CD14-positive monocyte (primary cell): ENCODE results near the gene WDSUB1. TPM values are rescaled to one million over a fixed set of nuclear protein-coding genes. Genes with fewer than 3 reads are reported as not detected.

Experiments
- DNase-seq, 3 donors: peaks; one replicate each; pipeline ENCODE4 v3.0.0-alpha.2; 2011 to 2022
- H2AFZ ChIP-seq: 2 replicates; pipeline ENCODE4 v1.6.0; 2012; ENCODE audit warnings: mild to moderate bottlenecking, low read depth, low read length, inconsistent platforms; ENCODE audit not compliant: insufficient read depth, poor library complexity, severe bottlenecking
- H3K27ac ChIP-seq, 2 donors: 1 replicate in 1 of 2; 2 replicates in 1 of 2; pipeline ENCODE4 v1.5.1; 2012 to 2013; ENCODE audit warnings: low read length in 2 of 2, control low read depth in 1 of 2, inconsistent platforms in 1 of 2, low read depth in 1 of 2, mild to moderate bottlenecking in 1 of 2
- H3K27me3 ChIP-seq, 2 donors: one replicate each; pipeline versions ENCODE4 v1.6.0 to v1.6.1; 2011 to 2013; ENCODE audit warnings: low read length in 2 of 2; ENCODE audit not compliant: control insufficient read depth in 2 of 2, insufficient read depth in 2 of 2
- H3K36me3 ChIP-seq, 2 donors: replicated peaks in 1 of 2; 1 replicate in 1 of 2; 2 replicates in 1 of 2; pipeline versions ENCODE4 v1.5.1 to v1.6.1; 2012 to 2013; ENCODE audit warnings: low read length in 2 of 2, control low read depth in 1 of 2, inconsistent platforms in 1 of 2, mild to moderate bottlenecking in 1 of 2; ENCODE audit not compliant: insufficient read depth in 2 of 2, control insufficient read depth in 1 of 2
- H3K4me1 ChIP-seq, 2 donors: 1 replicate in 1 of 2; 2 replicates in 1 of 2; pipeline versions ENCODE4 v1.5.1 to v1.6.1; 2012 to 2013; ENCODE audit warnings: low read length in 2 of 2, control low read depth in 1 of 2, inconsistent platforms in 1 of 2, mild to moderate bottlenecking in 1 of 2, moderate library complexity in 1 of 2; ENCODE audit not compliant: insufficient read depth in 2 of 2, control insufficient read depth in 1 of 2
- H3K4me2 ChIP-seq: replicated peaks from 2 replicates; pipeline ENCODE3; 2012; ENCODE audit warnings: low read length, moderate library complexity, mild to moderate bottlenecking; ENCODE audit not compliant: poor library complexity, severe bottlenecking; ENCODE audit errors: extremely low read depth
- H3K4me3 ChIP-seq, 3 experiments: fragments of 200-600 bp in 1 of 3; sonication (generic) in 1 of 3; replicated peaks in 1 of 3; 1 replicate in 2 of 3; 2 replicates in 1 of 3; pipeline ENCODE4 v1.5.1; 2011 to 2013; ENCODE audit warnings: low read length in 3 of 3, mild to moderate bottlenecking in 3 of 3, control low read depth in 2 of 3, low read depth in 2 of 3, inconsistent platforms in 1 of 3, moderate library complexity in 1 of 3
- H3K79me2 ChIP-seq: 2 replicates; pipeline ENCODE4 v1.6.0; 2012; ENCODE audit warnings: mild to moderate bottlenecking, control low read depth, inconsistent platforms, low read length, moderate library complexity; ENCODE audit not compliant: insufficient read depth
- H3K9ac ChIP-seq: 2 replicates; pipeline ENCODE4 v1.6.0; 2017; ENCODE audit warnings: low read length, mild to moderate bottlenecking; ENCODE audit not compliant: insufficient read depth, poor library complexity, severe bottlenecking
- H3K9me3 ChIP-seq, 2 donors: replicated peaks in 1 of 2; 1 replicate in 1 of 2; 2 replicates in 1 of 2; pipeline versions ENCODE4 v1.5.1 to v1.6.1; 2012 to 2013; ENCODE audit warnings: low read length in 2 of 2, control low read depth in 1 of 2; ENCODE audit not compliant: control insufficient read depth in 1 of 2, insufficient read depth in 1 of 2
- H4K20me1 ChIP-seq: 2 replicates; pipeline ENCODE4 v1.6.0; 2012; ENCODE audit warnings: mild to moderate bottlenecking, low read length, control low read depth, moderate library complexity; ENCODE audit not compliant: insufficient read depth
- H3K27ac Mint-ChIP-seq, 7 donors: one replicate each; pipeline ENCODE4 v1.8.0; 2020; ENCODE audit warnings: mild to moderate bottlenecking in 7 of 7, mixed read lengths in 7 of 7, moderate library complexity in 6 of 7, inconsistent platforms in 2 of 7
- H3K27me3 Mint-ChIP-seq, 3 donors: one replicate each; pipeline ENCODE4 v1.8.0; 2021 to 2022; ENCODE audit warnings: low read depth in 3 of 3, mild to moderate bottlenecking in 3 of 3, mixed read lengths in 3 of 3, moderate library complexity in 3 of 3, inconsistent platforms in 1 of 3
- H3K36me3 Mint-ChIP-seq, 2 donors: one replicate each; pipeline ENCODE4 v1.8.0; 2020; ENCODE audit warnings: mixed read lengths in 2 of 2, inconsistent platforms in 1 of 2, mild to moderate bottlenecking in 1 of 2
- H3K4me1 Mint-ChIP-seq: one replicate; pipeline ENCODE4 v1.8.0; 2020; ENCODE audit warnings: mild to moderate bottlenecking, mixed read lengths
- H3K4me3 Mint-ChIP-seq, 2 donors: one replicate each; pipeline ENCODE4 v1.8.0; 2020; ENCODE audit warnings: mild to moderate bottlenecking in 2 of 2, mixed read lengths in 2 of 2, moderate library complexity in 1 of 2
- H3K9me3 Mint-ChIP-seq, 7 donors: one replicate each; pipeline ENCODE4 v1.8.0; 2020 to 2022; ENCODE audit warnings: mixed read lengths in 7 of 7, mild to moderate bottlenecking in 6 of 7, moderate library complexity in 6 of 7, inconsistent platforms in 2 of 7
- CTCF ChIP-seq: fragments of 200-600 bp; IDR thresholded peaks from one replicate; pipeline ENCODE4 v1.8.0; 2022; ENCODE audit warnings: antibody characterized with exemption, mild to moderate bottlenecking
- WGBS: methylation state at CpG from one replicate; pipeline ENCODE4 v1.1.5; 2013; ENCODE audit warnings: missing lambda C conversion rate; ENCODE audit not compliant: insufficient coverage; 5-methylcytosine and 5-hydroxymethylcytosine counted together
- intact Hi-C, 2 donors: fragments of 100-400 bp; cut with micrococcal nuclease; formaldehyde crosslinking; loops; one replicate each; pipeline versions ENCODE4 v1.15.0 to v1.15.1; 2023
- polyA plus RNA-seq, 3 donors: library from polyadenylated mRNA; depleted of rRNA in 1 of 3; unstranded in 2 of 3; stranded (reverse) in 1 of 3; fragments of 300-500 nt in 2 of 3; fragments of >200 nt in 1 of 3; fragmentation: Illumina TruSeq in 2 of 3; gene quantifications; 1 replicate in 2 of 3; 2 replicates in 1 of 3; pipeline ENCODE4 v1.2.3, GENCODE V29; 2012 to 2021

The WDSUB1 gene
- polyA plus RNA-seq, 3 donors: 9.4 to 17.8 (median 10.1) TPM

DNA sequence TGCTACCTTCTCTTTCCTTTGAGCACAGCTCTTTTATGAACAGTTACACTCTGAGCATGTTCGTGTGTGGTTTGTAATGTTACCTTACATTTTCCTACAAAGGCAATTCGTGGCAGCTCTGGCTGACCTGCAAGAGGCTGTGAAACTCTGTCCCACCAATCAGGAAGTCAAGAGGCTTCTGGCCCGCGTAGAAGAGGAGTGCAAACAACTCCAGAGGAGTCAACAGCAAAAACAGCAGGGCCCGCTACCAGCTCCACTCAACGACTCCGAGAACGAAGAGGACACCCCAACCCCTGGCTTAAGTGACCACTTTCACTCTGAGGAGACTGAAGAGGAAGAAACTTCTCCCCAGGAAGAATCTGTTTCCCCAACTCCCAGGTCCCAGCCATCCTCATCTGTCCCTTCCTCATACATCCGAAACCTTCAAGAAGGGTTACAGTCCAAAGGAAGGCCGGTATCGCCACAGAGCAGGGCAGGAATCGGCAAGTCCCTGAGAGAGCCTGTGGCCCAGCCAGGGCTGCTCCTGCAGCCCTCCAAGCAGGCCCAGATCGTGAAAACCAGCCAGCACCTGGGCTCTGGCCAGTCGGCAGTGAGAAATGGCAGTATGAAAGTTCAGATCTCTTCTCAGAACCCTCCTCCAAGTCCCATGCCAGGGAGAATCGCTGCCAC lies 56.9 kb downstream of the WDSUB1 start:
- DNase-seq: no peak

GRCh38 chr2:159228081-159228581 lies 58.4 kb downstream of the WDSUB1 start:
- Histone ChIP-seq H3K36me3 (peaks cover 0 to 18% of the 10 kb centered on the region in 2 donors), H3K27me3 (no peaks in the 10 kb centered on the region), H3K9ac (no peak overlapping the region), H3K27ac (no peak overlapping the region), H3K9me3 (no peaks in the 10 kb centered on the region), H4K20me1 (no peaks in the 10 kb centered on the region), H3K4me1 (peaks cover 12 to 13% of the 10 kb centered on the region in 2 donors), H3K79me2 (no peaks in the 10 kb centered on the region), H2AFZ (no peak overlapping the region), H3K4me2 (no peak overlapping the region), H3K4me3 (no peak overlapping the region)
- Mint-ChIP-seq H3K4me1 (peaks cover 9% of the 10 kb centered on the region), H3K27ac (peak overlapping the region in 1 of 7 donors; percentile 11), H3K9me3 (peaks cover 0 to 3% (median 0%) of the 10 kb centered on the region in 7 donors), H3K27me3 (no peaks in the 10 kb centered on the region), H3K36me3 (peaks cover 12 to 23% of the 10 kb centered on the region in 2 donors), H3K4me3 (no peak overlapping the region)
- 95% methylated on average over 14 of the region's 14 CpGs for WGBS
- TF ChIP-seq CTCF: no peak
- intact Hi-C loops: no loop called here
- no peak for DNase-seq

More for the DNA sequence above, 56.9 kb downstream of the WDSUB1 start:
- Histone ChIP-seq H2AFZ (no peak overlapping the region), H3K79me2 (no peaks in the 10 kb centered on the region), H3K27me3 (no peaks in the 10 kb centered on the region), H4K20me1 (no peaks in the 10 kb centered on the region), H3K9me3 (no peaks in the 10 kb centered on the region), H3K27ac (no peak overlapping the region), H3K9ac (no peak overlapping the region), H3K4me3 (no peak overlapping the region), H3K4me2 (no peak overlapping the region), H3K36me3 (peaks cover 6 to 29% of the 10 kb centered on the region in 2 donors), H3K4me1 (peaks cover 12 to 13% of the 10 kb centered on the region in 2 donors)
- peaks cover 9% of the 10 kb centered on the region for H3K4me1 Mint-ChIP-seq
- peak overlapping the region in 2 of 7 donors; percentile 48 to 57 for H3K27ac Mint-ChIP-seq
- no peaks in the 10 kb centered on the region for H3K27me3 Mint-ChIP-seq
- peaks cover 18 to 34% of the 10 kb centered on the region in 2 donors for H3K36me3 Mint-ChIP-seq
- H3K9me3 Mint-ChIP-seq: peaks cover 0 to 3% (median 0%) of the 10 kb centered on the region in 7 donors
- intact Hi-C loops: no loop called here
- H3K4me3 Mint-ChIP-seq: no peak overlapping the region
- TF ChIP-seq CTCF: no peak
- WGBS: 89% methylated on average over 8 of the region's 15 CpGs
